Measurements from ENCODE around the gene SOX5.

GRCh38 chr12:23959826-23960225 is 10.4 kb upstream of the SOX5 start:
- TF ChIP-seq, protein P1, sequence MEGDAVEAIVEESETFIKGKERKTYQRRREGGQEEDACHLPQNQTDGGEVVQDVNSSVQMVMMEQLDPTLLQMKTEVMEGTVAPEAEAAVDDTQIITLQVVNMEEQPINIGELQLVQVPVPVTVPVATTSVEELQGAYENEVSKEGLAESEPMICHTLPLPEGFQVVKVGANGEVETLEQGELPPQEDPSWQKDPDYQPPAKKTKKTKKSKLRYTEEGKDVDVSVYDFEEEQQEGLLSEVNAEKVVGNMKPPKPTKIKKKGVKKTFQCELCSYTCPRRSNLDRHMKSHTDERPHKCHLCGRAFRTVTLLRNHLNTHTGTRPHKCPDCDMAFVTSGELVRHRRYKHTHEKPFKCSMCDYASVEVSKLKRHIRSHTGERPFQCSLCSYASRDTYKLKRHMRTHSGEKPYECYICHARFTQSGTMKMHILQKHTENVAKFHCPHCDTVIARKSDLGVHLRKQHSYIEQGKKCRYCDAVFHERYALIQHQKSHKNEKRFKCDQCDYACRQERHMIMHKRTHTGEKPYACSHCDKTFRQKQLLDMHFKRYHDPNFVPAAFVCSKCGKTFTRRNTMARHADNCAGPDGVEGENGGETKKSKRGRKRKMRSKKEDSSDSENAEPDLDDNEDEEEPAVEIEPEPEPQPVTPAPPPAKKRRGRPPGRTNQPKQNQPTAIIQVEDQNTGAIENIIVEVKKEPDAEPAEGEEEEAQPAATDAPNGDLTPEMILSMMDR (IDR thresholded peaks at IDR 0.05), result no peak
- TF ChIP-seq POLR2A (IDR thresholded peaks at IDR 0.05), result no peak
- no peak for TF ChIP-seq POLR2AphosphoS5 (IDR thresholded peaks at IDR 0.05)

Data from breast epithelium (tissue), 3 donors.